Tibial artery (tissue), 4 donors: ENCODE results near the gene CLEC1A.

Source experiments
- DNase-seq, 2 donors: peaks; one replicate each; pipeline ENCODE4 v3.0.0-alpha.2; 2019
- H3K27ac ChIP-seq, 2 donors: fragments of 200-600 bp; sonication (generic) in 1 of 2; 1 replicate in 1 of 2; 2 replicates in 1 of 2; pipeline ENCODE4 v1.5.1; 2018 to 2019; ENCODE audit warnings: mild to moderate bottlenecking in 1 of 2
- H3K27me3 ChIP-seq, 2 donors: fragments of 200-600 bp; sonication (generic) in 1 of 2; one replicate each; pipeline versions ENCODE4 v1.5.1 to v1.6.0; 2016 to 2019
- H3K36me3 ChIP-seq, 3 donors: fragments of 200-600 bp; sonication (generic) in 2 of 3; one replicate each; pipeline ENCODE4 v1.5.1; 2016 to 2019; ENCODE audit warnings: mild to moderate bottlenecking in 2 of 3
- H3K4me1 ChIP-seq, 4 donors: fragments of 200-600 bp; sonication (generic) in 2 of 4; 1 replicate in 3 of 4; 2 replicates in 1 of 4; pipeline ENCODE4 v1.5.1; 2016 to 2019
- H3K4me3 ChIP-seq, 2 donors: fragments of 200-600 bp; sonication (generic) in 1 of 2; 1 replicate in 1 of 2; 2 replicates in 1 of 2; pipeline ENCODE4 v1.5.1; 2018 to 2019; ENCODE audit warnings: mild to moderate bottlenecking in 2 of 2
- H3K9me3 ChIP-seq, 3 donors: fragments of 200-600 bp; sonication (generic) in 1 of 3; one replicate each; pipeline ENCODE4 v1.5.1; 2016 to 2019
- CTCF ChIP-seq, 2 experiments: fragments of 200-600 bp in 1 of 2; fragments of 450-650 bp in 1 of 2; IDR thresholded peaks; one replicate each; pipeline ENCODE4 v1.5.1; 2017 to 2019; ENCODE audit warnings: antibody characterized with exemption in 2 of 2, mild to moderate bottlenecking in 1 of 2, moderate library complexity in 1 of 2
- intact Hi-C: fragments of 100-400 bp; cut with DNase I; formaldehyde crosslinking; loops from one replicate; pipeline ENCODE4 v1.15.0; 2023; ENCODE audit warnings: low total_unique reads

The CLEC1A gene

GRCh38 chr12:10052193-10052913 lies 46.4 kb downstream of the CLEC1A start:
- intact Hi-C loops, result no loop called here
- Histone ChIP-seq H3K4me1 (no peaks in the 10 kb centered on the region), H3K9me3 (no peaks in the 10 kb centered on the region), H3K4me3 (no peak overlapping the region), H3K27ac (no peak overlapping the region), H3K36me3 (no peaks in the 10 kb centered on the region), H3K27me3 (no peaks in the 10 kb centered on the region)
- no peak for TF ChIP-seq CTCF (IDR thresholded peaks at IDR 0.05)
- no peak for DNase-seq

DNA sequence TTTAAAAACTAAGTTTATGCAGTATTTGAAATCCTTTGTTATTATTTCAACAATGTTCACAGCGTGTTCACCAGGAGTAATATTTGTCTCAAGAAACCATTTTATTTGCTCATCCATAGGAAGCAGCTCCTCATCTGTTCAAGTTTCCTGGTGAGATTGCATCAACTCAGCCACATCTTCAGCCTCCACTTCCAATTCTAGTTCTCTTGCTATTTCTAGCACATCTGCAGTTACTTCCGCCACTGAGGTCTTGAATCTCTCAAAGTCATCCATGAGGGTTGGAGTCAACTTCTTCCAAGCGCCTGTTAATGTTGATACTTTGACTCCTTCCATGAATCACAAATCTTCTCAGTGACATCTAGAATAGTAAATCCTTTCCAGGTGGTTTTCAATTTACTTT lies 50.3 kb downstream of the CLEC1A start:
- Histone ChIP-seq H3K27me3 (no peaks in the 10 kb centered on the region), H3K36me3 (no peaks in the 10 kb centered on the region), H3K4me1 (no peaks in the 10 kb centered on the region), H3K4me3 (no peak overlapping the region), H3K9me3 (no peaks in the 10 kb centered on the region), H3K27ac (no peak overlapping the region)
- TF ChIP-seq CTCF (IDR thresholded peaks at IDR 0.05), result no peak
- intact Hi-C loops, result no loop called here
- DNase-seq, result no peak

DNA sequence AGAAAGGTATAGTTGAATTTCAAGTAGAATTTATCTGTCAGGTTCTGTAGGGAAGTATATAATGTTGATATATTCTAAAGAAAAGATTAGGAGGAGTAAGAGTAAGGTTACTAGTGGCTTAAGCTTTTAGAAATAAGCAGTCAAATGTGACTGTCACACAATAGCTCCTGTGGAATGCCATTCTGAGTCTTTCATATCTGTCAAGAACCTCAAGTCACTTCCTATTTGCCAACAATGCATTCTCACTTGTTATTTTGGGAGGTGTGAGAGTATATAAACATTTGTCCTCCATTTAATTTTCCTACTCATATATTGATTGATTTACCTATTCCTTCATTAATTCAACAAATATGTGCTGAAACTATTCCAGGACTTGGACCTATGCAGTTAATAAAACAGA lies 56.6 kb downstream of the CLEC1A start:
- Histone ChIP-seq H3K4me1 (no peaks in the 10 kb centered on the region), H3K36me3 (no peaks in the 10 kb centered on the region), H3K9me3 (no peaks in the 10 kb centered on the region), H3K27me3 (no peaks in the 10 kb centered on the region), H3K4me3 (no peak overlapping the region), H3K27ac (no peak overlapping the region)
- intact Hi-C loops, result no loop called here
- TF ChIP-seq CTCF (IDR thresholded peaks at IDR 0.05), result no peak
- DNase-seq, result no peak

GRCh38 chr12:10033783-10034545 lies 64.8 kb downstream of the CLEC1A start:
- TF ChIP-seq CTCF (IDR thresholded peaks at IDR 0.05), result peak in 1 of 2 experiments; percentile 33
- no peak overlapping the region for H3K27ac ChIP-seq
- no peaks in the 10 kb centered on the region for H3K4me1 ChIP-seq
- H3K27me3 ChIP-seq, result no peaks in the 10 kb centered on the region
- H3K9me3 ChIP-seq, result no peaks in the 10 kb centered on the region
- no peak for DNase-seq
- intact Hi-C loops, result no loop called here
- no peak overlapping the region for H3K4me3 ChIP-seq
- H3K36me3 ChIP-seq, result no peaks in the 10 kb centered on the region

DNA sequence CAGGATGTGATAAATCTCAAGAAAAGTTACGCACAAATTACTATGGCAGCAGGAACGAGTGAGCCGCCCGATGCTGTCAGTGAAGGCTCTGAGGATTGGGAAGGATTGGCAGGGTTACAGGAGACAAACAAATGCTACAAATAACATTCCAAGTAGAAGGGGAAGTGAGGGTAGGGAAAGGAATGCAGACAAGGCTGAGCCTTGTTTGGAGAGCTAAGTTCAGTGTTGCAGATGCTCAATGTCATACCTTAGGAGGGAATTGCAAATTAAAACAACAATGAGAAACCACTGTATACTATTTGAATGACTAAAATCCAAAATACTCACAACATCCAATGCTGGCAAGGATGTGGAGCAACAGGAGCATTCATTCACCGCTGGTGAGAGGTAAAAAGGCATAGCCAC lies 67.0 kb downstream of the CLEC1A start:
- DNase-seq, result no peak
- H3K4me1 ChIP-seq, result no peaks in the 10 kb centered on the region
- intact Hi-C loops, result no loop called here
- no peak overlapping the region for H3K27ac ChIP-seq
- H3K9me3 ChIP-seq, result no peaks in the 10 kb centered on the region
- H3K27me3 ChIP-seq, result no peaks in the 10 kb centered on the region
- no peak overlapping the region for H3K4me3 ChIP-seq
- no peaks in the 10 kb centered on the region for H3K36me3 ChIP-seq
- no peak for TF ChIP-seq CTCF (IDR thresholded peaks at IDR 0.05)
